CD1c-positive myeloid dendritic cell (primary cell): Measurements from ENCODE around the gene ENTREP3.
A peak's percentile ranks its signal among the peaks of the same experiment; 100 is the strongest.

Experiments used
- DNase-seq: peaks from one replicate; pipeline ENCODE4 v3.0.0-alpha.2; 2016; ENCODE audit errors: extremely low spot score

Gene ENTREP3

DNA sequence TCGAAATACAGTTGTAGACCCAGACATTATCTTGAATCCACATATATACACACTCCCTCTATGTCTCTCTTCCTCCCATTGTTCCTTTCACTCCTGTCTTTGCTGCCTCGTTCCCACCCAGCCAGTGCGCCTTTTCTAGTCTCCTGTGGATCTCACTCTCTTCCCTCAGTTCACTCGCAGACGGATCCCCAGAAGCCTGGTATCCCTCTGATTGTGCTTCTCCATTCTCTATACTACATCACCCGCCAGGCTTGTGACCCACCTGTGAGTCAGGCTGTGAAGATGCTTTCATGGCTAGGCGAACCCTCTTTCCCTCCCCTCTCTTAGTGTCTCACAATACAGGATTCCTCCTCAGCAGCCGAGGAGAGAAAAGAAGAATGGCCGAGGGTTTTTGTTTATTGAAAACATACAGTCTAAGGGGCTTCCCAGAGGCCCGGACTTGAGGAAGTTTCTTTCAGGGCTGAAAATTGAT is 23.4 kb upstream of the ENTREP3 start:
- DNase-seq: no peak

DNA sequence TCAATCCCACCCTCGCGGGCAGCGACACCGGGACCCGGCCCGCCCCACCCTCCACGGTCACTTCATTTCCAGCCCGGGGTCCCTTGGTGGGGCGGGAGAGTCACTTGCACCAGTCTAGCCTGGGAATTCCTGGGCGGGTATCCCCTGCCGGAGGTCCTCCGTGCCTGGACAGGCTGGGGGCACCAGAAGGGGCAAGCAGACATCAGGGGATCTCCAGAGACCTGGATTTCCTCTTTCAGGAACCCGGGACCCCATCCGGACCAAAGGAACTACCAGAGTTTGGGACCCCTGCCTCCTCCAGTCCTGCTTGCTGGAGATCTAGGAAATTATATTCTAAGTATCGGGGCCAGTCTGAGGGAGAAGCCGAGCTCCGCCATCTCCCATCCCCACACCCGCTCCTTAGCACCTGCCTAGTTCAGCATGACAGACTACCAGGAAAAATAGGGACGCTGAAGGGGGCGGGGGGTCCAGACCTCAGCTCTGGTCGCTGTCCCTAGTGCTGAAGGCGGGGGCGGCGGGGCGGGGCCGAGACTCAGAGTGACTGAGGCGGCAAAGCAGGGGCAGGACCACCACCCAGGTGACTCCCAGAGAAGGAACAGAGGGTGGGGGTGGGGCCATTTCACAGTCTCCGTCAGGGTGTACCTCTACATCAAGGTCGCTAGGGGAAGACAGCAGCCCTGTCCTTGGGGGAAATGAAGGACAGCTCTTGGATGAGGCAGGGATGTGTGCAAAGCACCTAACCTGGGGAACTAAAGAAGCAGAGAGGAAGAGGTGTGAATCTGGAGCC is 22.8 kb upstream of the ENTREP3 start:
- DNase-seq: peak; percentile 66

DNA sequence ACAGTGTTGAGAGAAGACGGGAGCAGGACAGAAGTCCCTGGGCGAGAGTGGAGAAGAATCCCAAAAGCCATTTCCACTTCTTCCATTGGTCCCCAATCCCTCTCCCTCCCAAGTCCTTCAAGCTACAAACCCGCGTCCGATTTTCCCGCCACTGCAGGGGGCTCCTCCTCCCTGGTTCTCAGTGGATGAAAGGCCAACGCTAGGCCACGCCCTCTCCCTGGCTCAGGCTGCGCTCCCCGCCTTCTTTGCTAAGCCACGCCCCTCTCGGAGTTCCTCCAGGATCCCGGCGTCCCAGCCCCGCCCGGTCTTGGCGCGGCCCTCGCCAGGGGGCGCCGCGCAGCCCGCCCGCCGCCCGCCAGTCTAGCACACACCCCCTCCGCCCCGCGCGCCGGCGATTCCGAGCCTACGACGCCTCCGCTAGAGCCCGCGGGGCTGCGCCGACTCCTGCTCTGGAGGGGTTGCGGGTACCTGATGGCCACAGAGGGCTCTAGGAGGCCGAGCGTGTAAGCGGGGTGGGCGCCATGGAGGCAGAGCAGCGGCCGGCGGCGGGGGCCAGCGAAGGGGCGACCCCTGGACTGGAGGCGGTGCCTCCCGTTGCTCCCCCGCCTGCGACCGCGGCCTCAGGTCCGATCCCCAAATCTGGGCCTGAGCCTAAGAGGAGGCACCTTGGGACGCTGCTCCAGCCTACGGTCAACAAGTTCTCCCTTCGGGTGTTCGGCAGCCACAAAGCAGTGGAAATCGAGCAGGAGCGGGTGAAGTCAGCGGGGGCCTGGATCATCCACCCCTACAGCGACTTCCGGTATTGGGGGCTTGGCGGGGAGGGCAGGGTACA is 22.0 kb upstream of the ENTREP3 start, which contains the start of gene HCN3:
Gene HCN3 (plus strand): TSS at position 394 of the 832 bp plus-strand sequence. CDS start 128 bp downstream, at position 522.
- peak; percentile 97 for DNase-seq

DNA sequence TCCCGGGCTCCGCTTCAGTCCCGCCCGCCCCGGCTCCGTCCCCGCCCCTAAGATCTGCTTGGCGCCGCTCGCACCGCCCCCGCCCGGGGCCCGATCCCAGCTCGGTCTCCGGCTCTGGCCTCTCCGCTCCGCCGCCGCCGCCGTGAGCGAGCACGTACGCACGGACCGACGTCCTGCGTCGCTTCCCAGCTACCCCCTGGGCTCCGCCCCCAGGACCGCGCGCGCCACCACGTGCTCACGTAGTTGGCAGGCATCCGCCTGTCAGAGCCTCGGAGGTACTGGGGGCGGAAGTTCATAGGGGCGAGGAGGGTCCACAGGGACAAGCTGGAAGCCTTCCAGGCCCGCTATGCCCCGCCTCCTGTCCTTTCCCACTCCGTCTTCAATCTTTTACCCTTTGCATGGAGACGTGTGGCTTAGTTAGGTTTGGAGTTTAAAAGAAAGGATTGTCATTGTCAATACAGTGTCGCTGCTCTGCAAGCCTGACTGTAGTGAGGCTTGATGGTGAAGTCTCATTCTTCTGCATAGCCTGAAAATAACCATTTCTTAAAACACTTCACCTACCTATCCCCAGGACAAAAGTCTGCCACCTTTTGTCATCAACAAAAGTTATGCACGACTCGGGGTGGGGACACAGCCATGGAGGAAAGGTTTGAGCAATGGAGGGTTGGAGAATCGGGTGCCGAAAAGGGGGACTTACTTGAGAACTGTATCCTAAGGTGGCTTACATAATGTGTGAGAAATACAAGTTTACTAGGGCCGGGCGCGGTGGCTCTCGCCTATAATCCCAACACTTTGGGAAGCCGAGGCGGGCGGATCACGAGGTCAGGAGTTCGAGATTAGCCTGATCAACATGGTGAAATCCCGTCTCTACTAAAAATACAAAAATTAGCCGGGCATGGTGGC is 18.3 kb upstream of the ENTREP3 start, which contains the start of gene CLK2:
Gene CLK2 (minus strand): TSS at position 162 of the 903 bp plus-strand sequence. CDS start 2,527 bp downstream, outside the sequence.
- peak; percentile 97 for DNase-seq

DNA sequence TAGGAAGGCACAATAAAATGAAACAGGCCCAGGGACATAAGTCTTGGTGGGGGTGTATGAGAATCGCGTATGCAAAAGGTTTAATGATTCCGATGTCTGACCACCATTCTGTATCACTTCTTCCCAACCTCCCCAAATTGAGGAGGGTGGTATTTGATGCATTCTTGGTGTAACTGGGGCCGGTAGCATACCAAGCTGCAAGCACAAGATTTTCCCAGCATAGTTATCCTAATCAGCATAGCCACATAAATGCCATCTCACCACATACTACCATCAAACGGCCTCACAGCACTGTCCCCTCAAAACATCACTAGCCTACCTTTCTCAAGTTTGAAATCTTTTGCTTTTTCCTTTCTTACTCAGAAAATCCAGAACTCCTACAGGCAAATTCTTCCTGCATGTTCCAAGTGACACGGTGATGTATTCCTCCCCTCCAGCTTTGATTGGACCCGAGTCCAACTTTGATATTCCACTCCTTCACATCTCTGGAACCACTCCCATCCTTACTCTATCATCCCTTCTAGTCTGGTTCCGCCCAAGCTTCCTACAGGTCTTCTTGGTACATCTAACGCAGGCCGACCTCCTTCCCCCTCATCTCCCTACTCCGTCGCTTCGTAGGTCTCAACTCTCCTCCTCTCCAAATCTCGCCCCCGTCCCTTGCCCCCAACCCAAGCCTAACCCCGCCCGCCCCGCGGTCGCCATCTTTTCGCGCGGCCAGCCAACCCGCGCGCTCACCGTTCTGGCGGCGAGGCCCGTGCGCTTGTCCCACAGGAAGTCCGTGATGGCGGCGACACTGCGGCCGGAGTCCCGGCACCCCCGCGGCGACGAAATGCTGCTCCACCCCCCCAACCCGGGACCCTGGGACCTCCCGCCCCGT is 17.4 kb upstream of the ENTREP3 start:
- DNase-seq: no peak

DNA sequence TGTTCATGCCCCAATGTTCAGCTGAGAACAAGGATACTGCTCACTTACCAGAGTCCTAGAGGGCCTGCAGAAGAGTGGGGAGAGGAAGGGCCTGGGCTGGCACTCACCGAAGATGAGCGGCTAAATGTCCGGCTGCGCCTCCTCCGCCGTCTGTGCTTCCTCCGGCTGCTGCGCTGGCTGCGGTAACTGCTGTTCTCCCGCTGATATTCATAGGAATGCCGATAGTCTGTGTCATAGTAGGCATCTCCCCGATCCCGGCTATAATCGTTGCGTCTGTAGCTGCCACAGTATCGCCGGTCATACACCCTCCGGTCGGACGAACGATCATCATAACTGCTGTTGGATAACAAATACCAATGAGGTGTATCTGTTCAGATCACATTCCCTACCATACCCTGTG is 14.1 kb upstream of the ENTREP3 start:
- DNase-seq: no peak

DNA sequence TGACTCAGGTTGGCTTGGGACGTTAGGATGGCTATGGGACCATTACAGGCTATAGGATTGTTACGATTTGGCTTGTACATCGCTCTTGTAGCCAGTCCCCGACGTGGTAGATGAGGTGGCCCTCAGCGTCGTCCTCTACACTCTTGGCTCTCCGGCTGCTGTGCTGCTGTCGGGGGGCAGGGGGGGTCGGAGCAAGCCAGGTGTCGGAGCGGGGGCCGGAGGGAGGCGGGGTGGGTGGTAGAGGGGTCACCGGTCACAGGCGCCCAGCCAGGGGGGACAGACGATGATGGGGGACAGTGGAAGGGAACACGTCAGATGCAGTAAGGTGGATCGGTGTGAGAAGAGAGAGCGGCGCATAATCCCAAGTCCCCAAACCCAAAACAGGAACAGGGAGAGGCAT is 13.3 kb upstream of the ENTREP3 start:
- no peak for DNase-seq

DNA sequence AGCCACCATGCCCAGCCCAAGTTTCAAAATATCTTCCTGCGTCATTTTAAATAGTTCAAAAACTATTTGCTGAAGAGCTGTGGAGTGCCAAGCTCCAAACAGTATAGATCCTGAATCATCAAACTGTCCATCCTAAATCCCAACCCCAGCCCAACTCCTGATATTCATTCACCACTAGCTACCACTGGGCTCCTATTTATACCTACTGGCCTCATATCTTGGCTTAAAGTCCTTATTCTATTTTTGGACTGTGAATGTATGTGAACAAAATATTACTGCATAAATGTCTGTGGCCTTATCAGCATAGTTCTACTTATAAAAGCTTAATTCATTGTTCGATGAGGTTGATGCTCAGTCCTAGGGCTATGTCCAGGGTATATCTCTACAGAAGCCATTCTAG is 12.1 kb upstream of the ENTREP3 start:
- no peak for DNase-seq

DNA sequence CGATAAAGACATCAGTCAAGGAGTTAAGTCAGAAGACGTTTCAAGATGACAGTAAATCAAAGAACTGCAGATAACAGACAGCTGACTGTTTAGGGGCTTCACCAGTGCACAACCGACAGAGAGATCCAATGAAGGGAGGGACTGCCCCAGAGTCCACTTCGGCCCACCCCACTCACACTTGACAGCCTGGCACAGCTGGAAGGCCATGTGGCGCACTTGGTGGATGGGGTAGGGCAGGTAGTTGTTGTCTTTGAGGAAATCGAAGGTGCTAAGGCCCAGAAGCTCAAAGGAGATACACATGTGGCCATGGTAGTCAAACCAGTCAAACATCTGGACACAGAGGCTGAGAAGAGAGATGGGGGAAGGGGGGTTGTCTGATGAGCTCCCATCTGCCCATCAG is 11.3 kb upstream of the ENTREP3 start:
- DNase-seq: no peak

DNA sequence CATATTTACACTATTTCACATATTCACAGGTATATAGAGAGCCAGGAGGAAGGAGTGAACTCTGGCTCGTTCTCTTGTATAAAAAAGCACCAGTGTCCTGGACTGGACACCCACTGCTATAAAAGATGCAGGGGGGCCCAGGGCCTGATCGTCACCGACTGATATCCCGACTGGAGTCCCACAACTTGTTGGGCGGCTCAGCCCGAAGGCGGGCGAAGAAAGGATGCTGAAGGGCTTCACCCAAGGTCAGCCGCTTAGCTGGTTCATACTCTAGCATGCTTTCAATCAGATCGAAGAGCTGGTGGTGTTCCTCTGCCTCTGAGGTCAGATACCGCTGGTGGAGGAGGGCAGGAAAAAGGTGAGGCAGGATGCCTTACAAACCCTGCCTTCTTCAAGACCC is 7.8 kb upstream of the ENTREP3 start:
- no peak for DNase-seq

DNA sequence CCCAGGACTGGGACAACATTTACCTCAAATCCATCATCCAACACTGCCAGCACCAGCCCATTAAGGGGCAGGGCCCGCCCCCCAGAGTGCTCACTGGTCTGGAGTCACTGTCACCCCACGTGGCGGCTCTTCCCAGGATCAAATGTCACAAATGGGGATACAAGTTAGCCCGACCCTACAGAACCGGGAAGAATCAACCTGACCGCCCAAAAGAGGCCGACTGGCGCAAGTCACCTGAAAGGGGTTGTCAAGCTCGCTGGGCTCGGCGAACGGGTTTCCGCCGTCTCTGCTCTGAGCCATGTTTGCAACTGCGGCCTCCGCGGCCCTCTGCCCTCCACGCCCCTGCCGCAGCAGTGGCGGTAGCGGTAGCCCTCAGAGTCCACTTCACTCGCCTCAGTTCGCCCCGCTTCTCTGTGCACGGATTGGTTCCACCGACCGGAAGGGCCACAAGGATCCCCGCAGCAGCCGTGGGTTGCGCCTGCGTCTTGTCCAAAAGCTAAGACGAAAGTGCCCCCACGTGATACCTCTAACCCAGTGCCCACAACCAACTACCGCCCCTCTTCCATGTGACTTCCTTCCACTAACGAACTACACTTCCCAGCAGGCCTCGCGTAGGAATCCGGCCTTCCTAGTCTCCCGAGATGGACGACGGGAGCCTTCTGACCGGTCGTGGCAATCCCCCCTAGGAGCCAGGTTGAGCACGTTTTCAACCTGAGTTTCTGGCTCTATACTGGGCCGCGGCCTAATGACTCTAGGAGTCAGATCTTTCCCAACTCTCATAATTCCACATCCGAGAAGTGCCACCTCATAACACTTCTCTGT is 6.8 kb upstream of the ENTREP3 start, which contains the start of gene SCAMP3:
Gene SCAMP3 (minus strand): TSS at position 509 of the 822 bp plus-strand sequence. CDS start 209 bp downstream, at position 300.
- DNase-seq: peak; percentile 97

DNA sequence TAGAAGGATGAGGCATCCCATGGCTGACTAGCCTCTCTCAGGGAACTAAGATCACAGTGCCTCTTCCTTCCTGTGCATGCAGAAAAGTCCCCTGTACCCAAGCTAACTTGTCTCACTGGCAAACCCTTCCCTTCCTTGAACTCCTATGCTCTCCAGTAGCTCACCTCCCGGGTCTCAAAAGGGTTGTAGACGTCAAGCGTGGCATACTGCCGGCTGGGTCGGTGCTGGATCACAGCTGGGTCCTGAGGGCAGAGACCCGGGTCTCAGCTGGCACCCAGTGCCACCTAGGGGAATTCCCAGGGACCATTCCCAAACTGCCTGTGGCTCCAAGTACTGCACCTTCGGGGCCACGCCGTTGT is 6.2 kb upstream of the ENTREP3 start:
- no peak for DNase-seq

DNA sequence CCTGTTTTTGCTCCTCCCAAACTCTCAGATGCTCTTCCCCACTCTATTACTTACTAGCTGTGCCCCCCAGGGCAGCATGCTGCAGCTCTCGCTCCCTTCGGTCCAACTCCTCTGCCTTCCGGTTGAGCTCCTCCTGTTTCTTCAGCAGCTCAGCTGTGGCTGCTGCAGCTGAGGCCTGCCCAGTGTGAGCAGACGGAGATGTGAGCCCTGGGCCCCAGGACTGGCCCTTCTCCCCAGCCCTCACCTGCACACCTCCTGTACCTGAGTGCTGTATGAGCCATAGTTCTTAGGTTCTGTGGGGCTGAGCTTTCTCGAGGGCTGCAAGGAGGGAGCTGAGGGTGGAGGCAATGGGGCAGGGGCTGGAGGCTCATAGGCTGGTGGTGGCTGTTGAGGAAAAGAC is 5.0 kb upstream of the ENTREP3 start:
- DNase-seq: no peak

DNA sequence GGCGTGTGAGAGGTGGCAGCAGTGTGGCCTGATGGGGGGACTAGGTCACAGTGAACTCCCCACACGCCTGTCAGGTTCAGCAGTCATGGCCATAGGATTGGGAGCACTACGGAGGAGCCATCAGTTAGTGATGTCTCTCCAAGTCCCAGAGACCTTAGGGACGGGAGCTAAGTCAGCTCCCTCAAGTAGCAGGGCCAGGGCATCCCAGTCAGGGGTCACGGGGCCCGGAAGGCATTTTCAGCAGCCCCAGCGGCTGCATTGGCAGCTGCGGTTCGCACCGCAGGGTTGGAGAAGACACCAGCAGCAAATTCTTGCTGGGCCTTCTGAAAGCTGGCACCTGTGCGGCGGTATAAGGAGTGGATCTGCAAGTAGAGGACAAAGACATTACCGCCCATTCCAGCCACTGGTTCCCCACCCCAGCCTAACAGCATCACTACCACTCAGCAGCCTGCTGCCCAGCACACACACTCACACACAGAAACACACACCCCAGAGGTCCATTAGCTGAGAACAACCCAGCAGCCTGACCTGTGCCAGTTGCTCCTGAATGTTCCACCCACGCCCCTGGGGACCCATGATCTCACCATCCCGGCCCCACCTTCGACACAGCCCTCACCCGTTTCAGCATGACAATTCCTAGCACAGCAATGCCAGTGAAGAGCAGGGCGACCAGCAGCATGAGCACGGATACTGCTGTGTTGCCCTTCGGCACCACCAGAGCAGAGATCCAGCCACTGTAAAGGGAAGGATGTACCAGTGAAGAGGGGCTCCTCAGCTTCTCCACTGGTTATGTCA is 972 bp upstream of the ENTREP3 start:
- no peak for DNase-seq

DNA sequence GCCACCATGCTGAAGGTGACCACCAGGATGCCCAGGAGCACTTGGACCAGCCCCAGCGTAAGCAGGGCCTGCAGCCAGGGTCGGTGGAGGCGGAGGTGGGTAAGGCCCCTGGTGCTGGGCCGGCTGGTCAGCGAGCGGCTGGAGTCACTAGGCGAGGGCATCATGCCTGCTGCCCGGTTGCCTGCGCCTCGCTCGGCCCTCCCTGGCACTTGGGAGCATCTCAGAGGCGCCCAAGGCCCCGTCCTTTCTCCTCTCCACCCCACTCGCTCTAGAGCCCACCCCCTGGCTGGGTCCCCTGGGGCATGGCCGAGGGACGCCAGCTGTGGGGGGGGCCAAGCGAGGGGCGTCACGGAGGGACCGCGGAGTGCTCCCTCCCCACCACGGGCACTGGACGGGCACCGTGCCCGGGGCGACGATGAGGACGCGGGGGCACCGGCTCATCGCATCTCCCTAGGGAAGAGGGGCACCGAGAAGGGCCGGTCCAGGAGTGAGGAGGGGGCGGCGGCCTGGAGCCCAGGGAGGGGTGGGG is 505 bp downstream of the ENTREP3 start:
- DNase-seq: no peak

DNA sequence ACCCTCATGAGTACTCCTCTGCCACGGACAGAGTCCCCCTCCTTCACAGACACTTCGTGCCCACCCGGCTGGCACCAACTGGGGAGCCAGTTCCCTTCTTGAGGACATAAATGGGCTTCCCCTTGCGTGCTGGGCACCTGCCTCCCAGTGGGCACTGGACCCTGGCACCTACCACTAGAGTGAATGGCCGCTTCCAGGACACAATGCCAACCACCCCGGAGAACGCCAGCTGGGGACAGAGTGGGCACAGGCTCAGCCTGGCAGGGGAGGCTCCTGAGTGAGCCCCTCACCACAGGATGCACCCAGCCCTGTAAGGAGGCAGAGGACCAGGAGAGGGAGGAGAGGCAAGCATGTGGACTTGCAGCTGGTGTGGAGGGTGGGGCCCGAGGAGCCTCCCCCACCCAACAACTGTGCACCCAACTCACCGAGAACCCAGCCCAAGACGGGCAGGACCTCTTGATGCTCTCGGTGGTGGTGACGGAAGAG is 1.0 kb downstream of the ENTREP3 start:
- no peak for DNase-seq

DNA sequence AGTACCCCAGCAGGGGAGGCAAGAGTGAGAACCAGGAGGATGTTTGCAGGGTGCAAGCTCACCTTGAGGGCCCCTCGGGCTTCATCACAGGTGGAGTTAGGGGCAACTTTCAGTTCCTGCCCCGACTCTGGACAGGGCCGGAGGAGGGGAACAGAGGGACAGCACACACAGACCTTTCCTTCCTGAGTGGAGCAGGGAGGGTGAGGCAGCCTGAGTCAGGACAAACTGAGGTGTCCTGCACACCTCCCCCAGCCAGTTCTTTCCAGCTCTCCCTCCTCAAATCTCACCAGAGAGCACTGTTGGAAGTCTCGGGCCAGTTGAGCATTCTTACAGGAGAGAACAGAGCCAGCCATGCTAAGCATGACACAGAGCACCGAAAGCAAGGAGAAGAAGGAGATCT is 1.5 kb downstream of the ENTREP3 start:
- DNase-seq: no peak

DNA sequence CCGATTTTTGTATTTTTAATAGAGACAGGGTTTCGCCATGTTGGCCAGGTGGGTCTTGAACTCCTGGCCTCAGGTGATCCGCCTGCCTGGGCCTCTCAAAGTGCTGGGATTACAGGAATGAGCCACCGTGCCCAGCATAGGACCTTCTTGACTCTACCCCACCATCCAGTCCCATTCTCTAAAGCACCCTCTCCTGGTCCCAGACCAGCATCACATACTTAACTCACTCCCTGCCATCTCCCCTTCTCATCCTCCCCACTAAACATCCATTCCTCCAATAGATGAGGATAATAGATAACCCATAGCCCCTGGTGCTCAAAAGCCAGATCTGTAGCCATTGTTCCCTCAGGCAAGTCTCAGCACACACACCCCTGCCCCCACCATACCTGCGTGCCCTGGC is 2.1 kb downstream of the ENTREP3 start:
- DNase-seq: no peak
